GM21423 (cell line): ENCODE measurements around the gene PXDN.

Experiments used
- ATAC-seq: cut with Tn5 transposase; IDR thresholded peaks from one replicate; pipeline ENCODE4 v1.9.1; 2021; ENCODE audit warnings: mild to moderate bottlenecking, moderate library complexity; ENCODE audit not compliant: unreplicated experiment

PXDN gene

DNA sequence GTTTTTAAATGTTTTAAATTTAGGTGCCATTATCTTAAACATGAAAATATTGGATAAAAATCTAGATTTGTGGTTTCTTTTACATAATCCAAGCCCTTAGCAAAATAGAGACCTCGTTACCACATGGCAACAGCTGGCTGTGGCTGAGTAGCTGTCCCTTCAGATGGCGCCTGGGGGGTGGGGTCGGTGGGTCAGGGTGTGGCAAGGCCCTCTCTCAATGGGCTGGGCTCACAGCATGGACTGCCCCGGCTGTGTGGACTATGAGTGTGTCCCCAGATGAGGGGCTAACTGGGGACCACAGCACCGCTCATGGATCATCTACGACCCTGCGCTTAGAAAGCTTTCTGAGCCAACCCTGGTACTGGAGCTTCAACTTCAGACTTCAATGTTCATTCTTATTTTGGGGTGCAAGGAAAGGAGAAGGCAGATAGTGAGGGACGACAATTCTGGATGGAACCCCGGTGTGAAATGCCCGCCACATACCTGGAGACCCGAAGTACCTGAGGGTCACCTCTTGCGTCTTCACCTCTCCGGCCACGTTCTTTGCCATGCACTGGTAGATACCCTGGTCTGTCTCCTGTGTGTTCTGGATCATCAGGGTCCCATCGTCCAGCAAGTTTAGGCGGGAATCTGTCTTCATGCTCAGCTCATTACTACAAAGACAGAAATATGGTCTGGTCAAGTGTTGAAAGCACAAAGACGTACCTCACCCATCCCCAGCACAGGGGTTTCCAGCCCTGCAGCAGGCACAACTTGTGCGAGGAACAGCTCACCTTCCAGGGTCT lies 71.0 kb downstream of the PXDN start:
- ATAC-seq = no peak

DNA sequence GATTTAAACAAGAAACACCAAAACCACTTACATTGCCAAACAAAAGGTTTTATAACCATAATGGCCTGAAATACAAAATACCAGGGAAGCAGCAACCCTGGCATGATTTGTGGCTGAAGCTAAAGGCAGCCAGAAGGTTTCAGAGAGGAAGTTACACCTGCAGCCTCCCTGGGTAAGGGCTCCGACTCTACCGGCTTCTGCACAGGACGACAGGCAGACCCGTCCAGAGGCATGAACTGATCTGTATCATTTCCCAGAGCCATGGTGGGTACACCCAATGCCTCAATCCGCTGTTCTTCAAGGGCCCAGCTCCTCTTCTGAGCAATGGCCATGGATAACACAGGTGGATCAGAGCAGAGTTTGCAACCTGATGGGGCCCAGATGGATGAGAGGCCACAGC lies 71.6 kb downstream of the PXDN start:
- no peak for ATAC-seq

DNA sequence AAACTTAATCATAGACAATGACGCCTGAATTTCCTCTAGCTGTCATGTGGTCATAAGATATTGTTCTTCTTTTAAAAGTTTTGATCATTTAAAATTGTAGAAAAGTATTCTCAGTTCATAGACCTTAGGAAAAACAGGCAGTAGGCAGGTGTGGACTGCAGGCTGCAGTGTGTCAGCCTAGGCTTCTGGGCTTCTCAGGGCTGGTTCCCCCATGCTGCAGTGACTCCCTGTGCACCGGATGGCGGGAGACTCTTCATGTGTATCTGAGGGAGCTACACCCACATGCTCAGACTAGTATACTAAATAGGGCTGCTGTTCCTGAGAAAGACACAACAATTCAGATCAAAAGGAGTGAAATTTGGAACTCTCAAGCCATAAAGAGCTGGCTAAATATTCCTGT lies 72.4 kb downstream of the PXDN start:
- ATAC-seq = no peak

DNA sequence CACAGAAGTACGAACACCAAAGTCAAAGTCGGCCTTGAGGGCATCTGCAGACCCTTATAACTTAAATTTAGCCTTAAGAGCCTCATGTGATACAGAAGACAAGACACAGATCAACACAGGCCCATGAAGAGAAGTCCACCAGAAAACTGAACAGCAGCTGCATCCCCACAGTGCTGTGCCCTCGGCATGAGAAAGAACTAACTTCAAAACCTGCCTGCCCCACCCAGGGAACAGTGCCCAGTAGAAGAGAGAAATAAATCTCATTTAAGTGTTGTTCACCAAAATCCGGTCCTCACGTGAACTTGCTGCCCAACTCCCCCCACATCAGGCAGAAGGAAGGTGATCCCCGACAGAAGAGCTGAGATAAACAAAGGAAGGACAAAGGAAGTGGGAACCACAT lies 73.7 kb downstream of the PXDN start:
- no peak for ATAC-seq

DNA sequence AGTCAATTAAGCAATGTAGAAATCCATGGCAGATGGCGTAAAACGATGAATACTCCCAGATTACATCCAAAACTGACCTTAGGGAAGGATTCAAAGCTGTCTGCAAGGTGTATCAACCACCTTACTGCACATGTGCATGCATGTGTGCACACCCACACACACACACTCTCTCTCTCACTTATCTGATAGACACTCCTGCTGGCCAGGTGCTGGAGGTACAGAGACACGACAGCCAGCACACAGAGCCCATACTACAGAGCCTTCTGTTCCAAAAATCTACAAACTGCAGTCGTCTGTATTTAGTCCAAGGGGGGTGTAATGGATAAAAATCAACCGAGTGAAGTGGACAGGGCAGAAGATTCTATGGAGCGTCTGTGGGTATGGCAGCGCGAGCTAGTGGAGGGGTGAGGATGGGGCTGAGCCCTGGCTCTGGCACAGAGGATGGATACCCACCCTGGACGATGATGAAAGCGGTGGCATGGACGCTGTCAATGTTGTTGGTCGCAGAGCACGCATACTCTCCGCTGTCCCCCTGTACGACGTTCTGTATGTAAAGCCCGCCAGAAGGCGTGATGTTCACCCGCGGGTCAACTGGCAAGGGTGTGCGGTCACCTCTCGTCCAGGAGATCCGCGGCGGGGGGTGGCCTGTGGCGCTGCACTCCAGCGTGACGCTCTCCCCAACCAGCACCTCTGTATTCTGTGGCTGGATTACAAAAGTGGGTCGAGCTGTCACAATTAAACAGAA lies 78.4 kb downstream of the PXDN start:
- ATAC-seq = no peak

DNA sequence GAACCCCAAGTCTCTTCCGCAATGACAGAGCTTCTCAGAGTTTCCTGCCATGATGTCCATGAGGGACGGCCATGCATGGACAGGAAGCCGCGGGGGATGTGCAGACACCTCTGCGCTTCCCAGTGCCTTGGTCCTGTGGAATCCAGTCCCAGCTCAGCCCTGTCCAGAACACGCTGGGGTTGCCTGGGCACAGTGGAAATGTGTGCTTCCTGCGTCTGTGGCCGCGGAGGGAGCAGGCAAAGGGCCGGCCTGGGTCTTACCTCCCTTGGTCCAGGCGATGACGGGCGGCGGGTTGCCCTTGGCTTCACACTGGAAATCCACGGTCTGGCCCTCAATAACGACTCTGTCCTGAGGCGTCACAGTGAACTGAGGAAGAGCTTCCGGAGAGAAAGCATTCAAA lies 79.6 kb downstream of the PXDN start:
- no peak for ATAC-seq

DNA sequence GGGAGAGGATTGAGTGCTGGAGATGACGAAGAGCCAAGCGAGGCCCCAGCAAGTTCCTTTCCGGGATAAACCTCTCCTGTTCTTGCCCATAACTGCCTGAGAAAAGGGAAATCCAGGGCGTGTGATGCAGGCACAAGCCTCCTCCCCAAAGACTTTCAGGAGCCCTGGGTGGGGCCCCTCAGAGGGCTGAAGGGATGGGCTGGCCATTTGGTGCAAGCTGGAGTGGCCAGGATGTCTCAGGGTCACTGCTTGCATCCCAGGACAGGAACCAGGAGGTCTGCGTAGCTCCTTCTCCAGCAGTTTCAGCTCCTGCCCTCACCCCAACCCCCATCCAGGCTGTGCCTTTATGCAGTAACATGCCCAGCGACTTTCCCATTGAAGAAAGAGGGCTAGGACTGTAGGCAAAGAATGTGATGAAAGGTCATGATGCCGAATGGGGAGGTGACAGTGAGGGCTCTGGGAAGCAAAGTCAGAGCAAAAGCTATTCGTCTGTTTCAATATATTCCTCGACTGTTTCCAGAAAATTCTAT lies 80.2 kb downstream of the PXDN start:
- no peak for ATAC-seq

DNA sequence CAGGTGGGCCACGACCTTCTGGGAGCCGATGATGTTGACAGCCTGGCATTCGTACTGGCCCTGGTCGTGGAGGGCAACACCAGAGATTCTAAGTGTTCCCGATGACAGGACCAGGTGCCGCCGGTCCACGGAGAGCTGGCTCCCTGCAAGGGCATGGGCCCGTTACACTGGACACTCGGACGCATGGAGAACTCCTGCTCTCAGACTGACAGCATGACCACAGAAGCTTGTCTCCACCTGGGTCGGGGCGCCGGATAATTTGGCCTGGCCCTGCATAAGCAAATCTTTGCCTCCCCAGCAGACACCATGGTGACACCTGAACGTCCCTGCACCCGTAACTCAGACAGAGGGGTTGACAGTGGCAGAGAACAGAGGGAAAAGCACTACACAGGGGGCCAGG lies 80.7 kb downstream of the PXDN start:
- ATAC-seq = no peak

DNA sequence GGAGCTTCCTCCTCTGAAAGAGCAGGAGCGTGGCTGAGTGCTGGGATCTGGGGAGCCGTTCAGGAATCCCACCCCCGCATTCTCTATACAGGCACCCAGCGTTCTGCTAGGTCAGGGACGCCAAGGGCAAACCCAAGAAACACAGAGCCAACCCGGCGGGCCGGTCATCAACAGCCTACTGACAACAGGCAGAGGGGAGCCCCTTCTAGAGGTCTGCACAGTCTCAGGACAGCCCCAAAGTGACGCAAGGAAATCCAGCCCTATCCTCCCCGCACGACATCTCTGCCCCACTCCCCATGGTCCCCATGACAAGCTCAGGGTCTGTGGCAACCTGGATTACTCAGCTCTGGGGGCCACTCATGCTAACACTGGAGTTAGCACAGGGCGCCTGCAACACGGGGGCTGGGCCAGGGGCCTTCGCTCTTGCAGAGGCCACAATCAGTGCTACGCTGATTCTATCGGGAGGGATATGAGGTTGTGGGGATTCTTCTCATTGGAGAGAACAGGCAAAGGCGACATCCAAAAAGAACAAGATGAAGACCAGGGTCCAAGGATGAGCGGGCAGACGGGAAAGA lies 81.6 kb downstream of the PXDN start:
- no peak for ATAC-seq

DNA sequence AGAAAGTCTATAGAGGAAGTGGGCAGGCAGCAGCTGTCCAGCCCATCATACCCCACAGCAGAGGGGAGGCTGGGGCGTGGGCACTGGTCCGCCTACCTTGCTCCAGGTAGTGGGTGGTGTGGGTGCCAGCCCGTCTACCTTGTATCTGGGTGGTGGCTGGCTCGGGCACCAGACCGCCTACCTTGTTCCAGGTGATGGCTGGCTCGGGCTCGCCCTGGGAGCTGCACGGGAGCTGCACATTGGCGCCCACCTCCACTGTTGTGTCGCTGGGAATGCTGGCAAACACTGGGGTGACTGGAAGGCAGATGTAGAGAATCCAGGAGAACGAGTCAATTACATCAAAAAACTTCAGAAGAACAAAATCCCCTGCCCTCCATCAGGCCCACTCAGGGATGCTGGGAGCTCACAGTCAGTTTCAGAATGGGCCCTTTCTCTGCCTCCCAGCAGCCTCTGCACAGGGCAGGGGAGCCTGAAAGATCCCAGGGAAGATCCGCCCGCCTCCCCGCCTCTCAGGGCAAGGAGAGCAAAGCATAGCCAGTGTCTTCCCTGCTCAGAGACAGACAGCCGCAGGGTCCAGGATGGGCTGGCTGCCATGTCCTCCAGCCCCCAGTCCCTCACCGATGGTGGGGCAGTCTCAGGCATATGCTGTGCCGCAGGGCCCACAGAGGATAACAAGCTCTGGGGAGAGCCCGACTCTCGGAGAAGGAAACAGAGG lies 82.3 kb downstream of the PXDN start:
- no peak for ATAC-seq

DNA sequence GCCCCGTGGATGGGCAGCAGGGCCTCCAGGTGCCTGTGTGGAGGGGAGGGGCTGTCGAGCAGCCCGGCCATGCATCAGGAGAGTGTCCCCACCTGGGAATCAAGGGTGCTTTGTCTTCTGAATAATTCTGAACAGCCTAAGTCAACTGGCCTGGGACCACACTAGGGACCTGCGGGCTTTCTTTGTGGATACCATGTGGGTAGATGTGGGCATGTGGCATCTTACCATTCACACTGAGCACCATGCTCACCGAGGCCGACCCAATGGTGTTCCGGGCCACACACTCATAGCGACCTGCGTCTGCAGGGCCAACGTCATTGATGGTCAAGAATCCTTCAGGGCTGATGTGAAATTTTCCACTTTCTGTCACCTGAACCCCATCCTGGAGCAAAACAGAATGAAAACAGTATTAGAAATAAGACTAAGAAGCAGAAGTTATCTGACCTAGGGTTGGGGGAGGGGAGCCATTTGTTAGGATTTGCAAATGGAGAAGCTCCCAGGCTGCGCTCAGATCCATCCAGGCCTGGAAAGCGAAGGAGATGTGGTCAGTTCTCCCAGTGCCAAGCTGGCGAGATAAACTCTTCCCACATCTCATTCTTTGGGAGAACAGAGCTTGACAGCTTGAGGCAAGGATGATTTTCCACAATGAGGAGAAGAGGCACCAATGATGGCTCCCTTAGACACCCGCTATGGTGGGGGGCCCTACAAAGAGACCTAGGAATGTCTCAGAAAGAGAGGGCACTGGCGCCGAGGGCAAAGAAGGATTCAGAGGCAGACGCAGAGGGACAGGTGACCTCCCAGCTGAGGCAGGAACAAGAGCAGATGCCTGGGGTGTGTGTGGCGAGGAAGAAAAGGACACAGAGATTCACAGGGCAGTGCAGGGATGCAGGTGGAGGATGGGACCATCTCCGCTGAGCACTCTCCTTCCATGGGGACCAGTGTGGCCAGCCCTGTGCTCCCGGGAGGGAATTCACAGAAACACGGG lies 83.4 kb downstream of the PXDN start:
- no peak for ATAC-seq

DNA sequence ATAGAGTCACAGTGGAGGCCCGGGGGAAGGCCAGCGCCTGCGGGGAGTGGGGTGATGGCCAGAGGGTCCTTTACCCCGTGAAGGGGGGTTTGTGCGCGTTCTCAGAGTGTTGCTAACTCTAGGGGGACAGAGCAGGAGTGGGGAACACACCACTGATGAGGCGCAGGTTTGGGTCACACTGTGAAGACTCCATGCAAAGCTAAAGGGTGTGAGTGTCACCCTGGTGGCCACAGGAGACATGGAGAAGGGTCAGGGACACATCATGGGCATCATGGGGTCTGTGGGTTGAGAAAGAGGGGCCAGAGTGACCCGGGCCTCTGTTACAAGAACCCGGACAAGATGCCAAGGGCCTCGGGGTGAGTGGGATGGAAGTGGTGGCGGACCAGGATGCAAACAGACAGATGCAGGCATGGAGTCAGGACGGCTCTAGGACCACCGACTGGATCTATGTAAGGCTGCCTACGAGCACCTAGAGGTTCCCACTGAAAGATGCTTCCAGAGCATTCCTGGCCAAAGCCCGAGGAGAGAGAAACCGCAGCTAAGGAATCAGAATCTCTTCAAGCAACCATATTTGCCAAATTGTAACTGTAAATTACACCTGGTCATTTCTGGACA lies 84.3 kb downstream of the PXDN start:
- no peak for ATAC-seq

DNA sequence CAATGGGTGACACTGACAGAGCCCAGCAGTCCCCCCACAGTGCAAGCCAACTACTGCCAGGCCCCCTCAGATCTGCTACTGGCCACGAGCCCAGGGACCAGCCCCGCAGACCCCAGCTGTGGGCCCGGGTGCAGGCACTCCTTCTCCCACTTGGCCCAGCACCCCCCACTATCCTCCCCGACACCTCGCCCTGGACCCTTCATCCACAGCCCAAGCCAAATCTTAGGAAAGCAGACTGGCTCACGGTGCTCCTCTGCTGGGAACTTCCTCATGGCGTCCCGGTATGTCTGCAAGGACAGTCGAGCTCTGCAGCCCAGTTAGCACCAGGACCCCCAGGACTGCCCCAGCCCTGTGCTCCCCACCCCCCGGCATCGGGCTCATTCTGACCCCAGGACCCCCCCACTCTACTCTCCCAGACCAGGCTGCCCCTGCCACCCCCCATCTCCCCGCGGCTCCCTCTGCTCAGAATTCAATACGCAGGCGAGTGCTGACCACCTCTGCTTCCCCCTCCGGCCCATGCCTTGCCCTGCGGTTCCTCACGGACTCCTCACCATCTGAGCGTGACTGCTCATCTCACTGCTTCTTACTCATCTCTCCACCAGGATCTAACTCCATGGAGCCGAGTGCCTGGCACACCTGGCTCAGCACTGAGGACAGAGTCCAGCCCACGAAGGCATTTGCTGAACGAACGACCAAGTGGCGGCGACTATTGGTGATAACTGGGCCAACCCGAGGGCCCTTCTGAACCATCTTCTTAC lies 85.7 kb downstream of the PXDN start:
- ATAC-seq = no peak

DNA sequence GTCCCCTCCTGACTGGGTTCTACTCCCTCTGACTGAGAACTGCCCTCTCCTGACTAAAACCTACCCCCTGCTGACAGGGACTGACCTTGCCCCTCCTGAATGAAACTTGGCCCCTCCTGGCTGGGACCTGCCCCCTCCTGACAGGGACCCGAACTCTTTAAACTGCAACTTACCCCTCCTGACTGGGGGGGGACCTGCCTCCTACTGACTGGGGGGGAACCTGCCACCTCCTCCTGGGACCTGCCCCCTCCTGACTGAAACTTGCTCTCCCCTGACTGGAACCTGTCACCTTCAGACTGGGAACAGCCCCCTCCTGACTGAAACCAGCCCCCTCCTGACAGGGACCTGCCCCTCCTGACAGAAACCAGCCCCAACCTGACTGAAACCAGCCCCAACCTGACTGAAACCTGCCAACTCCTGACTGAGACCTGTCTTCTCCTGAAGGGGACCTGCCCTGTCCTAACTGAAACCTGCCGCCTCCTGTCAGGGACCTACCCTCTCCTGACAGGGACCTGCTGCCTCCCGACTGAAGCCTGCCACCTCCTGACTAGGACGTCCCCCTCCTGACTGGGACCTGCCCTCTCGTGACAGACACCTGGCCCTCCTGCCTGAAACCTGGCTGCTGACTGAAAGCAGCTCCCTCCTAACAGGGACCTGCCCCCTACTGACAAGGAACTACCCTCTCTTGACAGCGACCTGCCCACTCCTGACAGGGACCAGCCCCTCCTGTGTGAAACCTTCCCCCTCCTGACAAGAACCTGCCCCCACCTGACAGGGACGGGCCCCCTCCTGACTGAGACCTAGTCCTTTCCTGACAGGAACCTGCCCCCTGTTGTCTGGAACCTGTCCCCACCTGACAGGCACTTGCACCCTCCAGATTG lies 87.1 kb downstream of the PXDN start:
- ATAC-seq = no peak

DNA sequence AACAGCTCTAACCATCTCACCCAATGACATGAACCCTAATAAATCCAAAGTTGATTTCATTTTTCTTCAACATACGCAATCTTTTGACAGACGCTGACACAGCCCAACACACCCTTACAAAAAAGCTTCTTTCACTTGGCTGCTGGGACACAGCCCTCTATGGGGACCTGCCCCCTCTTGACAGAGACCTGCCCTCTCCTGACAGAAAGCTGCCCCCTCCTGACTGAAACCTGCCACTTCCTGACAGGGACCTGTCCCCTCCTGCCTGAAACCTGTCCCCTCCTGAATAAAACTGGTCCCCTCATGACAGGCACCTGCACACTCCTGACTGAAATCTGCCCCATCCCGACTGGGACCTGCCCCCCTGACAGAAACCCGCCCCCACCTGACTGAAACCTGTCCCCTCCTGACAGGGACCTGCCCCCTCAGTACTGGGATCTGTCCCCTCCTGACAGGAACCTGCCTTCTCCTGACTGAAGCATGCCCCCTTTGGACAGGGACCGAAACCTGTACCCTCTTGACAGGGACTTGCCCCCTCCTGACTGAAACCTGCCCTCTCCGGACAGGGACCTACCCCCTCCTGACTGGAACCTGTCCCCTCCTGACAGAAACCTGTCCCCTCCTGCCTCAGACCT lies 87.9 kb downstream of the PXDN start:
- ATAC-seq = no peak

DNA sequence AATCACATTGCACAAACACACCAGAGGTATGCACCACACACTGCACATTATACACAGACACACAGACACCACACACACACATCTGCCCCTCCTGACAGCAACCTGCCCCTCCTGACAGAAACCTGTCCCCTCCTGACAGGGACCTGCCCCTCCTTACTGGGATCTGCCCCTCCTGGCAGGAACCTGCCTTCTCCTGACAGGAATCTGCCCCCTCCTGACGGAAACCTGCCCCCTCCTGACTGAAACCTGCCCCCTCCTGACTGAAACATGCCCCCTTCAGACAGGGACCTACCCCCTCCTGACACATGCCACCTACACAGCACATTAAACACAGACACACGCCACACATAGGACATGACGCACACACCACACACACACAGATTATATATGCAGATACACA lies 88.9 kb downstream of the PXDN start:
- no peak for ATAC-seq

DNA sequence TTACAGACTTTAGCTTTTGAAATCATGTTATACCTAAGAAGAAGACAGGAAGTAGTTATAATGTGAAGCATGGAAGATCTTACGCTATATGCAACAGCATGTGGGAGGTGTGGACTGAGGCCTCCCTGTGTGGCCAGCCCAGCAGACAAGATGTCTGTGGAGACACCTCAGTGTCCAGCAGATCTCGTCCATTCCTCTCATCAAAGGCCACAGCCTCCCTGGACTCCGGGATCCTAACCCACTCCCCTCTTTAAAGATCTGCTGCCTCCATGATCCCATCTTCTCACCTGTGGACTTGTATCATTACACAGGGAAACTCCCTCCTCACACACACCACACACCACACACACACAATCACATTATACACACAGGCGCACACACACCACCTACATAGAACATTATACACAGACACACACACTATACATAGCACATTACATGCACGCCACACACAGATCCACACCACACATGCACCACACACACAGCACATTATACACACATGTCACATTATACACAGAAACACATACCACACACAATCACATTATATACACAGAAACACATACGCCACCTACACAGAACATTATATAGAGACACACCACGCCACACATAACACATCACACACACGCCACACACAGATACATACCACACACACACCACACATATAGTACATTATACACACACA lies 89.5 kb downstream of the PXDN start:
- ATAC-seq = no peak
